Amniotic epithelial cell (primary cell): ENCODE measurements around the gene CTTN.
A peak's percentile ranks its signal among the peaks of the same experiment; 100 is the strongest.
"Not testable (repeated sequence)": the region's sequence is repeated elsewhere in the genome, so short reads cannot be mapped to it uniquely, and the experiment has no call there.

Source experiments
- DNase-seq: peaks from one replicate; pipeline ENCODE4 v3.0.0-alpha.2; 2010; ENCODE audit warnings: low read depth

CTTN gene

GRCh38 chr11:70429428-70429705 is 31.0 kb downstream of the CTTN start:
- DNase-seq = no peak

DNA sequence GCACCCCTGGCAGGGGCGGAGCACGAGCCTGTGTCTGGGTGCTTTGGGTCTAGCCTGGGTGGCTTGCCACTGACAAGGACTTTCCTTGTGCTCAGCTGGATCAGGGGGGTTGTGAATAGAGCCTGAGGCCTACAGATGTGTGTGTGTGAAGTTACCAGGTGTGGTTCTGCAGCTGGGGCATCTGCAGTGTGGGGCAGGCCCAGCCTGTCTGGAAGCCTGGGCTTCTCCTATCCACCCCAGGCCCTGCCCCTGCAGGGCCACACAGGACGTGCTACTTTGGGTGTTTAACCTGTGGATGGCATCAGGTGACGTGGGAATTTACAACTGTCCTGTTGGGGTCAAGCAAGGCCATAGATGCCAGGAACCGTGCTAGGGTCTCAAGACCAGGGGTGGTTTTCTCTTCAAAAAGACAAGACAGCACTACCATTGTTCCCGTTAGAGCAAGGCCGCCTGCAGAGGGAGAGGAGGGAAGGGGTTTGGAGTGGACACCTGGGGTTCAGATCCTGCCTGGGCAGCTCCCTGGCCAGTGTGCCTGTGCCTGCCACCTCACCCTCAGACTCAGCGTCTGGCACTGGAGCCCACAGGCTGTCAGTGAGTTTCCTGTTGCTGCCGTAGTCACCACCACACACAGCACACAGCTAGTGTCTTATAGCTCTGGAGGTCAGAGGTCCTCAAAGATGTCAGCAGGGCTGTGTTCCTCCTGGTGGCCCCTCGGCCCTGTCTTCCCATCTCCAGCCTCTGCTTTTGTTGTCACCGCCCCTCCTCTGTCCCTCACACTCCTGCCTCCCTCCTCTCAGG is 31.6 kb downstream of the CTTN start:
- DNase-seq = no peak

DNA sequence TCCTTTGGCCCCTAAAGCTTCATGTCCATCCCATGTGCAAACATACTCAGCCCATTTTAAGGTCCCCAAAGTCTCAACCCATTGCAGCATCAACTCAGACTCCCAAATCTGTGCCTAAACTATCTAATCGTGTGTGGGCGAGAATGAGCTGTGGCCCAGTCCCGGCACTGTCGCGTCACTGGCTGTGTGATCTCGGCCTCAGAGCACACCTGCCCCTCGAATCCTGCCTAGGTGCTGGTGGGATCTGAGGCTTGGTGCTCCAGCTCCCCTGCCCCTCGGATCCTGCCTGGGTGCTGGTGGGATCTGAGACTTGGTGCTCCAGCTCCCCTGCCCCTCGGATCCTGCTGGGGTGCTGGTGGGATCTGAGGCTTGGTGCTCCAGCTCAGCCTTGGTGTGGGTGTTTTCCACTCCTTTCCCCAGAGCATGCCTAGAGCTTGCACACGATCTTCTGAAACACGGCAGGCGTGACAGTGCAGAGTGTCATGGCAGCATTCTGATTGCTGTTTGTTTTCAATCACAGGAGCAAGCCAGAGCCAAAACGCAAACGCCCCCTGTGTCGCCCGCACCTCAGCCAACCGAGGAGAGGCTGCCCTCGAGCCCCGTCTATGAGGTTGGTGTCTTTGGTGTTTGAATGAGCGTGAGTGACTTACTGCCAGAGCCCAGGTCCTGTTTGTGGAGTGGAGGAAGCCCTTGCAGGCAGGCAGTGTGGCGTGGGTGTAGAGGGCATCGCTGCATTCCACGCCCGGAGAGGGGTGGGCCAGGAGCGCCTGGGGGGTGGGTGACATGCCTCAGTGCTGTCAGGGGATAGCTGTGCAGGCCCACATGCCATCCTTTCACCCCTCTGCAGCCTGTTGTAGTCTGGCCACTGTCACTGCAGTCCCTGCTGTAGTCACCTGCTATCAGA is 32.6 kb downstream of the CTTN start:
- no peak for DNase-seq

GRCh38 chr11:70431611-70432010 is 33.3 kb downstream of the CTTN start:
- DNase-seq = no peak

- no peak for DNase-seq
Measured at GRCh38 chr11:70432065-70432464, 33.7 kb downstream of the CTTN start.

- DNase-seq = no peak
Measured at GRCh38 chr11:70432580-70432979, 34.3 kb downstream of the CTTN start.

DNA sequence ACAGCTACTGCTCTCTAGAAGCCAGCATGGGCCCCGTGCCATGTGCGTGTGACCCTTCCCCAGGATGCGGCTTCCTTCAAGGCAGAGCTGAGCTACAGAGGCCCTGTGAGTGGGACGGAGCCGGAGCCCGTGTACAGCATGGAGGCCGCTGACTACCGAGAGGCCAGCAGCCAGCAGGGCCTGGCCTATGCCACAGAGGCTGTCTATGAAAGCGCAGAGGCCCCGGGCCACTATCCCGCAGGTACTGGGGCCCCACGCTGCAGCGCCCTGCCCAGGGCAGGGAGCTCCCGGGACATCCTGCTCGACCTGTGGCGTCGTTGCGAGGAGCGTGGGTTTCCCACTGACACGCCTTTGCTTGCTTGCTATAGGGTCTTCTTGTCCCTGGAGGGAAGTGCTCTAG is 34.7 kb downstream of the CTTN start:
- no peak for DNase-seq

DNA sequence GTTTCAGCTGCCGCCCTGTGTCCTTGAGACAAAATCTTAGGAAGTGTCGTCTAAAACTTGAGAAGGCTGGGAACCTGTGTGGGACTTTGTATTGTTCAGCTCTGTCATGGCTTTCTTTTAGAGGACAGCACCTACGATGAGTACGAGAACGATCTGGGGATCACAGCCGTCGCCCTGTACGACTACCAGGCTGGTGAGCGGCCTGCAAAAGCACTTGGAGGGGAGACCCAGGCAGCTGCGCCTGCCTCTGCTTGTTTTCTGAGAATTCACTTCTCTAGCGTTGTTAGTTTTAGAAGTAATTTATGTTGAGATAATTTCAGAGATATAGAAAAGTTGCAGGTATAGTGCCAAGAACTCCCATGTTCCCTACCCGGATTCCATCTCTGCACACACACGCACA is 35.2 kb downstream of the CTTN start:
- DNase-seq = no peak

- no peak for DNase-seq
Measured at GRCh38 chr11:70433966-70434812, 35.9 kb downstream of the CTTN start.

DNA sequence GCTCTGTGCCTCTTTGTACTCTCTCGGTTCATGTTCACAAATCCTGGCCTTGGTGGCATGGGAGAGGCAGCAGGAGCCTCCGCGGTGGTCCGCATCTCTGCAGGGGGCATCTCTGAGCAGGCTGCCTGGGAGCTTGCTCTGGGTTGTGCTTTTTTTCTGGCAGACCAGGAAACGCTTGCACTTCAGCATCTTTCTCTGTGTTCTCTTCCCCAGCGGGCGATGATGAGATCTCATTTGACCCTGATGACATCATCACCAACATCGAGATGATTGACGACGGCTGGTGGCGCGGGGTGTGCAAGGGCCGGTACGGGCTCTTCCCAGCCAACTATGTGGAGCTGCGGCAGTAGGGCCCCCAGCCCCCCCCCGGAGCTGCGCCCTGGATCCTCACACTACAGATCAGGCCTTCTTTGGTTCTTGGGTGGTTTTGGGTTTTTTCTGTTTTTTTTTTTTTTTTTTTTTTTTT is 36.5 kb downstream of the CTTN start:
- DNase-seq = peak; percentile 40

DNA sequence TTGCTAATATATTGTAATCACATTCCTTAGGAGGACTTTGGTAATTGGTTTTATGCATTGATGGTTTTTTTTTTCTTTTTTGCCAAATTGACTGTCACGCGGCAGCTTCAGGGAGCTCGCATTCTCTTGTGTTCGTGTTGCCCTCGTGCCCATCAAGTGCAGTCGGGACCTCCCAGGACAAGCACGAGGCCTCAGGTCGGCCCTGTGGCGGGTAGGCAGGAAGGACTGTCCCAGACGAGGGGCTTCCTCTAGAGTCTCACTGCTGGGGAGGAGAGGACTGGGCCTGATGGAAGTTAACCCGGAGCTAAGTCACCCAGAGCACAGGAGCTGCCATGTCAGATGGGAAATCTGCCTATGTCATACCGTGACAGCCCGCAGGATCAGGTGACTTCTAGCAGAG is 37.0 kb downstream of the CTTN start:
- no peak for DNase-seq

DNA sequence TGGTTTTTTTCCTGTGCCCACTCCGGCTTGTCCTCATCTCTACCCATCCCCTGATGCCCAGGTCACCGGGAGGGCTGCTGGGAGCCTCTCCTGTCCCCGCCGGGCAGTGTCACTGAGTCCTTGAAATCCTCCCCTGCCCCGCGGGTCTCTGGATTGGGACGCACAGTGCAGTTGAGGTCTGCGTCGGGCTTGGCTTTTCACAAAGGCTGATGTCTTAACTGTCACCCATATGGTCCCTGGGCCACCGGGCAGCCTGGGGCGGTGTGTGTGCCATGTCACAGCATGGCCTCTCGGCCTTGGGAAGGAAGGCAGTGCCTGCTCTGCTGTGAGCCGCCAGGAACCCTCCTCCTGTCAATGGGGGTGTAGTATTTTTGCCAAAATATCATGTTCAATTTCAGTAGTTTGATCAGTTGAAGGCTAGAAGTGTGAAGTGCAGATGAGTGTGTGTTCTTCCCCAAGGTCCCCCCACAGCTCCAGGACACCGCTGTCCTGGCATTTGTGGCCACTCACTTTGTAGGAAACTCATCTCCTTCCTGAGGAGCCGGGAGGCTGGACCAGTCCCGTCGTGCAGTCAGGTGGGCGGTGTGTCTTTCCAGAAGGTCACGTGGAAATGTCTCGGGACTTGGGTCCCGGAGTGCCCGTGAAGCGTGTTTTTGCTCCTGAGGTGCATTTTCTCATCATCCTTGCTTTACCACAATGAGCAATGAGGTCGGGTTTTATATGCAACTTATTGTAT is 37.6 kb downstream of the CTTN start:
- no peak for DNase-seq

- no peak for DNase-seq
Measured at GRCh38 chr11:70436501-70436860, 38.2 kb downstream of the CTTN start.

DNA sequence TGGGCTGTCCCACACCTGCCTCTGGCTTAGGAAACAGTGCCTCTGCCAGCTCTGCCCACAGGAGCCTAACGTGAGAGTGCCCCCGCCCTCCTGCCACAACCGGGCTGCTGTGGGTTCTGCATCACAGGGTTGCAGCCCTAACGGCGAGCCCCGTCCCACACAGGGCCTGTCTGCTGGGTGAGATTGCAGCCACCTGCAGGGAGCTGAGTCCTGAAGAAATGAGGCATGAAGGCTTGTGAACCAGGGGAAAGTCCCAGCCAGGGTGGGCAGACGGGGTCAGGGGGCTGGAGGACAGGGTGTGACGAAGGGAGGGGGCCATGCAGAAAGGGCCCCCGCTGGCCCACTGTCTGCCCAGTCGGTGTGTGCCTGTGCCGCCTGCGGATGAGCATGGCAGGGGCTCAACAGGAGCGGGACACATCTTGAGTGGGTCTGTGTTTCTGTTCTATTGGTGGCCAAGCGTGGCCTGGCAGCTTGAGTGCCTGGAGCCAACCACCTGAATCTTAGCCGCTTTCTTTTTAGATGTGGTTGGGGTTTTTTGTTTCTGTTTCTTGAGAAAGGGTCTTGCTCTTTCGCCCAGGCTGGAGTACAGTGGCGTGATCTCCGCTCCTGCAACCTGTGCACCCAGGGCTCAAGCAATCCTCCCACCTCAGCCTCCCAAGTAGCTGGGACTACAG is 38.9 kb downstream of the CTTN start:
- no peak for DNase-seq

GRCh38 chr11:70440206-70440605 is 41.9 kb downstream of the CTTN start:
- no peak for DNase-seq

- DNase-seq = no peak
Measured at GRCh38 chr11:70443773-70444030, 45.4 kb downstream of the CTTN start.

GRCh38 chr11:70445091-70445490 is 46.8 kb downstream of the CTTN start:
- DNase-seq = no peak

GRCh38 chr11:70445605-70446004 is 47.3 kb downstream of the CTTN start:
- peak; percentile 21 for DNase-seq

DNA sequence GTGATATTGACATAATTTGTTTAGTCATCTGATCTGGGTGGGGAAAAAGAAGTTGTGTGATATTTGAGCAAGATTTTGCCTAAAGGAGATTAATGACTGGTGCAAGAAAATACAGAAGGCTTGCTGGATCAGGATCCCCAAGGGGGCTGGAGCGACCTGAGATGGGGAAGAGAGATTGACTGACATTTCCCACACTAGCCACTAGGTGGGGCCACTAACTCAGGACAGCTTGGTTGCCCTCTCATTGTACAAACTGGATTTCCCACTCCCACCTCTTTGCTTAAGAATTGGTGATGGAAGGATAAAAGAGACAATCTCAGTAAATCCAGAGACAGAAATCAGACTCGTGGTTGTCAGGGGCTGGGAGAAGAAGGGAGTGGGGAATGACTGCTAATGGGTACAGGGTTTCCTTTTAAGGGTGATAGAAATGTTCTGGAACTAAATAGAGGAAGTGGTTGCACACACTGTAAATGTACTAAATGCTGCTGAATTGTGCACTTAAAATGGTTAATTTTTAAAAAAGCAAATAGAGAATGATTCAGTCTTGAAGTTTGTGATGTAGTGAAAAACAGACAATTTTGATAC is 50.7 kb downstream of the CTTN start:
- DNase-seq = no peak

- no peak for DNase-seq
Measured at GRCh38 chr11:70454197-70454767, 56.0 kb downstream of the CTTN start.

DNA sequence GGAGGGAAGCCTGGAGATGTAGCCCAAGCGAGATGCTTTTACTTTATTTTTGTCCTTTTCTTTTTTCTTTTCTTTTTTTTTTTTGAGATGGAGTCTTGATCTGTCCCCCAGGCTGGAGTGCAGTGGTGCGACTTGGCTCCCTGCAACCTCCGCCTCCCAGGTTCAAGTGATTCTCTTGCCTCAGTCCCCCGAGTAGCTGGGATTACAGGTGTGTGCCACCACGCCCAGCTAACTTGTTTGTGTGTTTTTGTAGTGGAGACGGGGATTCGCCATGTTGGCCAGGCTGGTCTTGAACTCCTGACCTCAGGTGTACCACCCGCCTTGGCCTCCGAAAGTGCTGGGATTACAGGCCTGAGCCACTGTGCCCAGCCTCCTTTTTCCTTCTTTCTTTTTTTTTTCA is 56.5 kb downstream of the CTTN start:
- DNase-seq = not testable (repeated sequence)
